Suprapubic skin (tissue), 4 donors: Measurements from ENCODE around the gene FOXM1.

Experiments used
- CTCF ChIP-seq, 2 donors: fragments of 200-600 bp in 1 of 2; fragments of 450-650 bp in 1 of 2; sonication (generic) in 1 of 2; IDR thresholded peaks; one replicate each; pipeline ENCODE4 v1.5.1; 2016 to 2019; ENCODE audit warnings: antibody characterized with exemption in 2 of 2, mild to moderate bottlenecking in 1 of 2, moderate library complexity in 1 of 2
- POLR2A ChIP-seq, 2 donors: fragments of 450-650 bp; IDR thresholded peaks; one replicate each; pipeline ENCODE4 v1.6.1; 2017; ENCODE audit warnings: antibody characterized with exemption in 2 of 2, mild to moderate bottlenecking in 2 of 2, moderate library complexity in 2 of 2
- POLR2AphosphoS5 ChIP-seq, 3 donors: sonication (generic); formaldehyde crosslinking; IDR thresholded peaks; one replicate each; pipeline ENCODE4 v1.6.1; 2017; ENCODE audit warnings: antibody characterized with exemption in 3 of 3

DNA sequence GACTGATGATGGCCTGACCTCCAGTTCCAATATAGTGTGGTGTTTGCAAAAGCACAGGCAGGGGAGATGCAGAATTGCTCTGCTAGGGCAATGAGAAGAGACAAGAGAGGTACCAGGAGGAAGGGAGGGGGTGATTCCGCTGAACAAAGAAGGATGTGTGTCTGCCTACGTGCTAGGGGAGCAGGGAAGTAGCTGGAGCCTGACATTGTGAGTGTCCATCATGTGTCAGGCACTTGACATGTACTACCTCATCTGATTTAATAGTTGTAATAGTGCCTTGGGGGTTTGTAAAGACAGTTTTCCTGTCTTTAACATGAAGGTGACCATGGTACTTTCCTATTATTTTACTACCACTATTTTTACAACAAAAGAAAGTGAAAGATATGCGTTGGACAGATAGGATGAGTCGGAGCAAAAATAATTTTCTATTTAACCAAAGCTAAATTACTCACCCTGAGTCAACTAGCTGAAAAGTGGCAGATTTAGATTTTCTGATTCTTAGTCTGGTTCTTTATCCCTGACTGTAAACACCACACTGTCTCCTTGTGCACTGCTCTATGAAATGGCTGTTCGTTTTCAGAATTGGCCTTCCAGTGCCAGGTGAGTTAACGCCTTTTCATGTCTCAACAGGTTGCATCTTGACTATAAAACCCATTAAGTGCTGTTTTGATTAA lies 48.5 kb upstream of the FOXM1 start:
- TF ChIP-seq POLR2AphosphoS5 (IDR thresholded peaks at IDR 0.05) (no peak), CTCF (IDR thresholded peaks at IDR 0.05) (no peak), POLR2A (IDR thresholded peaks at IDR 0.05) (no peak)
